Thymus (tissue), 11 donors: ENCODE results near the gene ATP6V0E2. TPM values are rescaled to one million over a fixed set of nuclear protein-coding genes. Genes with fewer than 3 reads are reported as not detected.

Experiments
- DNase-seq, 9 donors: peaks; one replicate each; pipeline ENCODE4 v3.0.0-alpha.2; 2013; ENCODE audit warnings: low spot score in 9 of 9, low read depth in 6 of 9, missing footprints in 1 of 9
- H3K27ac ChIP-seq, 2 donors: one replicate each; pipeline ENCODE4 v1.5.1; 2013; ENCODE audit warnings: control low read depth in 1 of 2, low read depth in 1 of 2, low read length in 1 of 2, mild to moderate bottlenecking in 1 of 2, moderate library complexity in 1 of 2
- H3K27me3 ChIP-seq, 2 donors: one replicate each; pipeline ENCODE4 v1.5.1; 2013; ENCODE audit warnings: low read length in 1 of 2; ENCODE audit not compliant: control insufficient read depth in 2 of 2, insufficient read depth in 1 of 2
- H3K36me3 ChIP-seq, 2 donors: one replicate each; pipeline ENCODE4 v1.5.1; 2013; ENCODE audit warnings: low read length in 1 of 2, mild to moderate bottlenecking in 1 of 2, moderate library complexity in 1 of 2; ENCODE audit not compliant: control insufficient read depth in 2 of 2, insufficient read depth in 2 of 2
- H3K4me1 ChIP-seq, 2 donors: one replicate each; pipeline ENCODE4 v1.5.1; 2013; ENCODE audit warnings: low read length in 2 of 2; ENCODE audit not compliant: control insufficient read depth in 2 of 2, insufficient read depth in 2 of 2
- H3K4me3 ChIP-seq, 2 donors: one replicate each; pipeline ENCODE4 v1.5.1; 2013; ENCODE audit warnings: low read length in 2 of 2, control low read depth in 1 of 2, mild to moderate bottlenecking in 1 of 2
- H3K9me3 ChIP-seq, 2 donors: one replicate each; pipeline ENCODE4 v1.5.1; 2013; ENCODE audit warnings: low read length in 1 of 2, mild to moderate bottlenecking in 1 of 2; ENCODE audit not compliant: control insufficient read depth in 2 of 2, insufficient read depth in 1 of 2
- WGBS: extraction: QIAGEN DNeasy Blood & Tissue Kit; methylation state at CpG from one replicate; pipeline ENCODE4 v1.1.7; 2013; 5-methylcytosine and 5-hydroxymethylcytosine counted together
- polyA plus RNA-seq: library from polyadenylated mRNA; stranded (reverse); fragments of 200-250 nt; gene quantifications from one replicate; pipeline ENCODE4 v1.2.3, GENCODE V29; 2013
- total RNA-seq: library from RNA; stranded (reverse); fragments of 120-200 nt; gene quantifications from one replicate; pipeline ENCODE4 v1.2.4, GENCODE V29; 2013
- donor health status: healthy.

Gene ATP6V0E2
- total and polyA plus RNA-seq, 2 donors = 30.5 to 38.9 TPM

DNA sequence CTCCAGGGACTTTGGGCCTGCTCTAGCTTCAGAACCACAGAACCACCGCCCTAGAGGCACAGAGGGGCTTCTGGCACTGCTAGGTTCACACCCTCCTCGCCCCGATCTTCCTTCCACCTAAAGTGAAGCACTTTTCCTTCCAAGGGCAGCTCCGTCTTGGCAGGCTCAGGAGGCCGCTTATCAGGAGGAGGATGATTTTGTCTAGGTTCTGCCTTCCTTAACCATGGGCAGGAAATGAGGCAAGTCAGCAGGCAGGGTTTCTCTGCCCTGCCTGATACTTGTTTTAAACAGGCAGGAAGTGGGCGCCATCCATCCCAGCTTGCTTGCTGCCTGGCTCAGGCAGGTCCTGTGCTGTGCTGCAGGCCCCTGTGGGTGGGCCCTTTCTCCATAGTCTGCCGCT lies 8.3 kb upstream of the ATP6V0E2 start:
- DNase-seq = peak in 5 of 9 donors; percentile 71 to 91 (median 77)
- H3K27ac ChIP-seq = peak overlapping the region; percentile 90 to 96
- no peaks in the 10 kb centered on the region for H3K27me3 ChIP-seq
- peaks cover 73 to 100% of the 10 kb centered on the region in 2 donors for H3K4me1 ChIP-seq
- WGBS = 17% methylated on average over 6 of the region's 7 CpGs
- no peak overlapping the region for H3K4me3 ChIP-seq
- H3K9me3 ChIP-seq = peaks cover 0 to 4% of the 10 kb centered on the region in 2 donors
- H3K36me3 ChIP-seq = peaks cover 38 to 44% of the 10 kb centered on the region in 2 donors

DNA sequence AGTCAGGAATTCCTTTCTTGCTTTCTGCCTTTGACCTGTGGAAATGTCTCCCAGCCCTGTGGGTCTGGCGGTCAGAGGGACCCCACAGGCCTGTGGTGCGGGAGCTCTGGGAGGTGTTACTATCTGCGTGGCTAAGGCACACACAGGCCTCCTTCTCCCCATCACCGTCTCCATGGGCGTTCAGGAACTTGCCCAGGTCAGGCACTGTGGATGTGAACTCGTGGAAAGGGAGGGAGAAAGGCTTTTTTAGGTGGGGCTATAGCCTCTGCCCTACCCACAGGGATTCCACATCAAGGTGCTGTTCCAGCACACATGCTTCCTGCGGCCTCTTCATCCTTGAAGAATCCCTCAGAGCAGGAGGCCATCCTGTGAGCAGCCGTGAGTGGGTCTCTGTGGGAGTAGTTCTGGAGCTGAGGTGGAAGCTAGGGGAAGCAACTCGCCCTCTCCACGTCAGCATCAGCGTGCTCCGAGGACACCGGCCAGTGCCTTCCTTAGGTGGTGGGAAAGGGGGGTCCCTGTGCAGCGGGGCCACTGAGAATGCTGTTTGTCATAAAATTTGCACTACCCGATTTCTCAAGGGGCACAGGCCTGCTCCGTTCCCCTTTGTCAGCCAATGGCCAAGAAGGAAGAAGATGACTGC lies 7.5 kb upstream of the ATP6V0E2 start:
- DNase-seq = no peak
- Histone ChIP-seq H3K36me3 (peaks cover 31 to 36% of the 10 kb centered on the region in 2 donors), H3K27me3 (no peaks in the 10 kb centered on the region), H3K4me3 (no peak overlapping the region), H3K9me3 (peaks cover 0 to 4% of the 10 kb centered on the region in 2 donors), H3K4me1 (peaks cover 72 to 100% of the 10 kb centered on the region in 2 donors), H3K27ac (peak overlapping the region; percentile 90 to 96)
- 80% methylated on average over 16 of the region's 16 CpGs for WGBS

DNA sequence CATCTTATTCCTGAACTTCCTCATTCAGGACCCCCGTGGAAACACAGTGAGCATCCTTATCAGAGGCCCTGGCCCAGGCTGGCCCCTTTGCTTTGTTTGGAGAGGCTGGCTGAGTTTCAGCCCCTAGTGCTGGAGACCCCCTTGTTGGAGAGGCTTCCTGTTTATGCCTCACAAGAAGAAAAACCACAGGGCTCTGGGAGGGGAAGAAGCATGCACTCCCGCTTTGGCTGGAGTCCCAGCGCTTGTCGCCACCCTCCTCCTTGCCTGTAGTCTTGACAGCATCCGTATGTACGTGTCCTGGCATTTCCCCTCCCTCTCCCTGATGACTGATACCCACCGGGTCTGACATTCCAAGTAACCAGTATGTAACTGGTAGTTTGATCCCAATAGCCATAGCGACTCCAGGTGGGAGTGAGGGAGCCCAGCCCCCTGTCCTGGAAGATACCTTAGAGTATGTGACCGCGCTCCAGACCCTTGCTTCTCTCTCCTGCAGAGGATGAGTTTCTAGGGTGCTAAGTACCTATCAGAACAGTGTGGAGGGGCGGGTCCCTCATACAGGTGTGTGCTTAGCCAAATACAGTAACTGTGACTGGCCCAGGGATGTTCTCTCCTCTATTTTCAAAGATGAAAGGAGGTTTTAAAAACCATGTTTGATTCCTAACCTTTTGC lies 6.9 kb upstream of the ATP6V0E2 start:
- DNase-seq = peak in 1 of 9 donors; percentile 64
- peaks cover 0 to 4% of the 10 kb centered on the region in 2 donors for H3K9me3 ChIP-seq
- peak overlapping the region; percentile 19 to 90 for H3K27ac ChIP-seq
- peaks cover 26 to 29% of the 10 kb centered on the region in 2 donors for H3K36me3 ChIP-seq
- WGBS = 36% methylated on average over 11 of the region's 11 CpGs
- H3K4me1 ChIP-seq = peaks cover 75 to 99% of the 10 kb centered on the region in 2 donors
- H3K27me3 ChIP-seq = no peaks in the 10 kb centered on the region
- no peak overlapping the region for H3K4me3 ChIP-seq

DNA sequence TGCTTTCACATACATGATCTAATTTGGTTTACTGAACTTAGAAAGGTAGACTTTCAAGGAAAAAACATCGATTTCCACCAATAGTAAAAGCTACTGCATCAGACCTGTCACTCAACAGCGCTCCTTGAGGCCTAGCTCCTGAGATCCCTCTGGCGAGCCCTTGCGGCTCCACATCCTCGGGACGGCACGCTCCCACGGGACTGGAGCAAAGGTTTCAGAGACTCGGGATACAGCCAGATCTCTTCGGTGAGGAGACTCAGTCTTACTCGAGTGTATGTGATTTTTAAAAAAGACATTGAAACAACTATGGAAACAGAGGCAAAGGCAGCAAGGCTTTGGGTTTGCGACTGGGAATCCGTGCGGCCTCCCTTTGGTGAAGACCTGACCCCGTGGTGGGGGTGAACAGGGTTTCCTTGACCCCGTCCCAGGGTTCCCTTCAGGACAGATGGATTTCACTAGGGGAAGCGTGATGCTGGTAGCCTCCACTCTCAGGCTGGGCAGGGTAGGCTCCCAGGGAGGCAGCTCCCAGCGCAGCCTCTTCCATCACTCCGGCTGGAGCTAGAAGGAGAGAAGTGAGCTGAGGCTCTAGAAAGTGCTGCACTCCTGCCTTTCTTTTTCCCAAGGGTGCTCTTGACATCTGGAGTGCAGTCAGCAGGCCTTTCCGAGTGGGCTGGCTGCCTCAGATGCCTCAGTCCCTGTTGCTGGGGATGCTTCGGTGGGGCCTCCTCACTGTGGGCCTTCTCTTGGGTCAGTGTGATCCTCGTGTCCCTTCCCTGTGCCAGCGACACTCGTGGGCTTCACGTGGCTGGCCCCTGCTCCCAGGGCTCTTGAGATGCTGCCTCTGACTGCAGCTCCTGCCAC lies 5.8 kb upstream of the ATP6V0E2 start:
- peaks cover 0 to 4% of the 10 kb centered on the region in 2 donors for H3K9me3 ChIP-seq
- peaks cover 15 to 18% of the 10 kb centered on the region in 2 donors for H3K36me3 ChIP-seq
- peaks cover 78 to 97% of the 10 kb centered on the region in 2 donors for H3K4me1 ChIP-seq
- peak overlapping the region; percentile 88 to 90 for H3K27ac ChIP-seq
- H3K4me3 ChIP-seq = no peak overlapping the region
- no peak for DNase-seq
- 83% methylated on average over 25 of the region's 25 CpGs for WGBS
- peaks cover 3 to 6% of the 10 kb centered on the region in 2 donors for H3K27me3 ChIP-seq

DNA sequence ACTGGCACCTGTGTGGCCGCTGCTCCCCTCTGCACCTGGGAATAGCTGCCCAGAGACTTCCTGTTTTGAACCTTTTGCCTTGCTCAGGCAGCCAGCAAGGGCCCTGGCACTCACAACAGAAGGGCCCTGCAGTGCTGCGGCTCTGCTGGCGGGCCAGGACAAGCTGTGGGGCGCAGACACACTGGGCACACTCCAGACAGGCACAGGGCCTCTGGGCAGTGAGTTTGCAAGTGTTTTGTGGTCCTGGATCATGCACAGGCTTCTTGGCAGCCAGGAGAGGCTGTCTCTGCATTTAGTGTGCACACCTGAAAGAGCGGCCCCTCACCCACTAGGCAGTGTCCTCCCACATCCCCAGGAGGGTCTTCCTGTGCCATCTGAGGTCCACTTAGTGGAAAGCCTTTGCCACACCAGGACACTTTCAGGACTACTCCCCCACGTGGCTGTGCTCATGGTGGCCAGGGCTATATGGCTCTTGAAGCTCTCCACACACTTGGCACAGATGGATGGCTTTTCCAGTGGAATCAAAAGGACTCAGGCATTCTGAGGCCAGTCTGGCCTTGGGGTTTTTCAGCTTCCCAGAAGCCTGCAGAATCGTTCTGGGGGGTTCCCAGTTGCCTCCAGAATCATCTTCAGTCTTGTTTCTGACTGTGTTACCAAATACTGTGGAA lies 5.0 kb upstream of the ATP6V0E2 start:
- H3K27ac ChIP-seq = peak overlapping the region; percentile 88
- H3K4me1 ChIP-seq = peaks cover 78 to 92% of the 10 kb centered on the region in 2 donors
- peaks cover 5 to 10% of the 10 kb centered on the region in 2 donors for H3K27me3 ChIP-seq
- H3K9me3 ChIP-seq = peaks cover 0 to 4% of the 10 kb centered on the region in 2 donors
- peak overlapping the region in 1 of 2 donors; percentile 24 for H3K4me3 ChIP-seq
- peak in 3 of 9 donors; percentile 50 to 75 (median 50) for DNase-seq
- peaks cover 11 to 13% of the 10 kb centered on the region in 2 donors for H3K36me3 ChIP-seq
- WGBS = 32% methylated on average over 7 of the region's 7 CpGs

DNA sequence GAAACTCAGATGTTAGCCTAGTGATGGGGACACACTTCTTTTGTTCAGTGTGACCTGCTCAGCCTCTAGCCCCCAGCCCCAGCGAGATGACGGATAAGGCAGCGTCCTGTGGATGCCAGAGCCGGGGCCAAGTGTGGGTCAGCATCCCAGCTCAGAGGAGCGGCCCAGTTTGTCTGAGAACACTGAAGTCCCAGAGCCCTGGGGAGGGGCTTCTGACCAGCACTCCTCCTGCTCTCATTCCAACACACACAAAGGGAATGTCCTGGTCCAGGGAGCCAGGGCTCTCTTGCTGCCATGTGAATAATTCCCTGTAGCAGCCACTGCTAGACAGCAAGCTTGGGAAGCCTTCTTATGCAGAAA lies 4.5 kb upstream of the ATP6V0E2 start:
- peaks cover 5 to 14% of the 10 kb centered on the region in 2 donors for H3K27me3 ChIP-seq
- peaks cover 0 to 7% of the 10 kb centered on the region in 2 donors for H3K9me3 ChIP-seq
- H3K27ac ChIP-seq = peak overlapping the region; percentile 88
- H3K4me3 ChIP-seq = no peak overlapping the region
- no peak for DNase-seq
- 95% methylated on average over 5 of the region's 5 CpGs for WGBS
- H3K4me1 ChIP-seq = peaks cover 73 to 89% of the 10 kb centered on the region in 2 donors
- peaks cover 6 to 8% of the 10 kb centered on the region in 2 donors for H3K36me3 ChIP-seq

DNA sequence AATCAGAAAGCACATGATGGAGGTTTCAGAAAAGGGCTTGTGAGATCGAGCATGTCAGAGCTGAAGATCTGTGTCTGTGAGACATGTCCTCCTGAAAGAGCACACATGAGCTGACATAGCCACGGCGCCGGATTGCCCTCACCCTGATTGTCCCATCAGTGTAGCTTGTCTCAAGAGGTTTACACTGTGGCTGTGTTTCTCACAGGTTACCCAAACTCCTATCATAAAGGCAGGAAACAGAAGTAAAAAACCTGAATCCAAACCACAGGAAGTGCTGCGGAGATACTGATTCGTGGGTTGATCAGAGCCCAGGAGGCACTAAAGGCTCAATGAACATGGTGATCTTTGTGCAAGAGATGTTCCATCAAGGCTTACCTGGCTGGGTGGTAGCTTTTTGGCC lies 3.9 kb upstream of the ATP6V0E2 start:
- Histone ChIP-seq H3K9me3 (peaks cover 0 to 7% of the 10 kb centered on the region in 2 donors), H3K36me3 (peaks cover 3% of the 10 kb centered on the region in 2 donors), H3K27ac (peak overlapping the region; percentile 88), H3K27me3 (peaks cover 5 to 14% of the 10 kb centered on the region in 2 donors), H3K4me1 (peaks cover 69 to 89% of the 10 kb centered on the region in 2 donors), H3K4me3 (no peak overlapping the region)
- 4% methylated on average over 6 of the region's 6 CpGs for WGBS
- peak in 3 of 9 donors; percentile 56 to 88 (median 56) for DNase-seq

DNA sequence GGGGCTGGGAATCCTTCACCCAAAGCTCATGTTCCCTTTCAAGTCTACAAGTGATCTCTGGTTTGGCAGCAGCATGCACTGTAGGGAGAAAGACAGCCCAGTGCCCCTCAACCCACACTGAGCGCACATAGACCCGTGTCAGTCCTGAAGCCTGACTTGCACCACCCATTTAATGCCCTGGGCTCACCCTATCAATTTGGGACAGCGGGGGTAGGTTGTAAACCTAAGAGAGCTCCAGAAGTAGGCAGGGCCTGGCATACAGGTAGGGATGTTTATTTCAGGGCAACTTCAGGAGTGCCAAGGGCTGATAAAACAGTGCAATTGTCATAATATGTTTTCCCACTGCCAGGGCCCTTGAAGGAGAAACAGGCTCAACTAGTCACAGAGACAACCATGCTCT lies 3.5 kb upstream of the ATP6V0E2 start:
- peaks cover 64 to 89% of the 10 kb centered on the region in 2 donors for H3K4me1 ChIP-seq
- peaks cover 0 to 1% of the 10 kb centered on the region in 2 donors for H3K36me3 ChIP-seq
- WGBS = 48% methylated on average over 3 of the region's 3 CpGs
- peaks cover 5 to 14% of the 10 kb centered on the region in 2 donors for H3K27me3 ChIP-seq
- no peak for DNase-seq
- H3K4me3 ChIP-seq = no peak overlapping the region
- peaks cover 0 to 7% of the 10 kb centered on the region in 2 donors for H3K9me3 ChIP-seq
- H3K27ac ChIP-seq = peak overlapping the region; percentile 81 to 88
